Liver (tissue), 3 donors: ENCODE measurements around the gene ABLIM2.

ENCODE experiments used
- HNF4G ChIP-seq: IDR thresholded peaks from 2 replicates; pipeline ENCODE4 v1.6.1; 2016; ENCODE audit warnings: antibody characterized with exemption
- NR2F2 ChIP-seq: IDR thresholded peaks from 2 replicates; pipeline ENCODE4 v1.6.1; 2016; ENCODE audit warnings: antibody characterized with exemption
- RAD21 ChIP-seq, 2 donors: IDR thresholded peaks; 2 replicates each; pipeline ENCODE4 v1.6.1; 2016; ENCODE audit warnings: antibody characterized with exemption in 2 of 2, mild to moderate bottlenecking in 2 of 2
- TAF1 ChIP-seq: conservative IDR thresholded peaks from 2 replicates; pipeline ENCODE4 v1.6.1; 2016; ENCODE audit warnings: antibody characterized with exemption, mild to moderate bottlenecking
- YY1 ChIP-seq: IDR thresholded peaks from 2 replicates; pipeline ENCODE4 v1.6.1; 2016; ENCODE audit warnings: antibody characterized with exemption, mild to moderate bottlenecking
- TF ChIP-seq, protein P1 (sequence below): fragments of 150-350 bp; IDR thresholded peaks from 2 replicates; pipeline ENCODE4 v1.5.1; 2017; ENCODE audit warnings: improper control_type of control experiment, low read depth, low read length; ENCODE audit not compliant: missing input control
- donor health status: healthy.
- donor health status: healthy.

DNA sequence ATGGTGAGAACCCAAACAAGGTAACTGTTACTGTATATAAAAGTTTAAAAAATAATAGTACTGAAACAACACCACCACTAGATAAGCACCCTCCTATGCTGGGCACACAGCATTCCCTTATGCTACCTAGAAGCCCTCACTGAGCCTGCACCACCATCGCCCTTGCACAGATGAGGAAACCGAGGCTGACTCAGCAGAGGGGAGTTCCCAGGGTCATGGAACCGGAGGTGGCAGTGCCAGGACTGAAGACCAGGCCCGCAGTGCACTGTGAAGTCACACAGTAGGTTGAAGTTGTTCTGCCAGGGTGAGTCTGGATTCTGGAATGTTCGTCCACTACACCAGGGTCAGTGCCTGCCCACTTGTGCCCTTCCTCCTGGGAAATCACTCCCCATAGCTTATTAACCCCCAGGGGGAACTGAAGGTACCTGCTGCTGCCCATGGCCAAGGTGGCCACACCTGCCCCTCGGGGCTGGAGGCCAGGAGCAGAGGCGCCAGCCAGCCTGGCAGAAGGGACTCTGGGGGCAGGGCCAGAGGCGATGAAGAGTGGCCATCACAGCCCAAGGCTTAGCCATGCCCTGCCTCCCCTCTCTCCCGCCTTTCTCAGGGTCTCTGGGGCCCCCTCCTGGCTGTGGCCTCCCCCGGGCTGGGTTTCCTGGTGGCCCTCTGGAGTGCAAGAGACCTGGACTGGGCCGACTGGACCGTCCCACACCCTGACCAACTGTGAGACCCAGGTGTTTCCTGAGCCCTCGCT is 15.1 kb upstream of the ABLIM2 start:
- TF ChIP-seq NR2F2 (no peak), YY1 (no peak), HNF4G (no peak), TAF1 (no peak), RAD21 (IDR thresholded peaks at IDR 0.05) (no peak)
- TF ChIP-seq, protein P1, sequence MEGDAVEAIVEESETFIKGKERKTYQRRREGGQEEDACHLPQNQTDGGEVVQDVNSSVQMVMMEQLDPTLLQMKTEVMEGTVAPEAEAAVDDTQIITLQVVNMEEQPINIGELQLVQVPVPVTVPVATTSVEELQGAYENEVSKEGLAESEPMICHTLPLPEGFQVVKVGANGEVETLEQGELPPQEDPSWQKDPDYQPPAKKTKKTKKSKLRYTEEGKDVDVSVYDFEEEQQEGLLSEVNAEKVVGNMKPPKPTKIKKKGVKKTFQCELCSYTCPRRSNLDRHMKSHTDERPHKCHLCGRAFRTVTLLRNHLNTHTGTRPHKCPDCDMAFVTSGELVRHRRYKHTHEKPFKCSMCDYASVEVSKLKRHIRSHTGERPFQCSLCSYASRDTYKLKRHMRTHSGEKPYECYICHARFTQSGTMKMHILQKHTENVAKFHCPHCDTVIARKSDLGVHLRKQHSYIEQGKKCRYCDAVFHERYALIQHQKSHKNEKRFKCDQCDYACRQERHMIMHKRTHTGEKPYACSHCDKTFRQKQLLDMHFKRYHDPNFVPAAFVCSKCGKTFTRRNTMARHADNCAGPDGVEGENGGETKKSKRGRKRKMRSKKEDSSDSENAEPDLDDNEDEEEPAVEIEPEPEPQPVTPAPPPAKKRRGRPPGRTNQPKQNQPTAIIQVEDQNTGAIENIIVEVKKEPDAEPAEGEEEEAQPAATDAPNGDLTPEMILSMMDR = no peak
